Mesendoderm (in vitro differentiated cells): ENCODE data around the gene PTPRD.

ENCODE experiments used
- DNase-seq: peaks from one replicate; pipeline ENCODE4 v3.0.0; 2013
- H2AK5ac ChIP-seq: 2 replicates; pipeline ENCODE4 v1.6.1; 2013; ENCODE audit warnings: low read length, inconsistent platforms
- H2BK120ac ChIP-seq: 2 replicates; pipeline ENCODE4 v1.6.1; 2013; ENCODE audit warnings: low read depth, mild to moderate bottlenecking, low read length, moderate library complexity, mixed read lengths
- H2BK15ac ChIP-seq: replicated peaks from 2 replicates; pipeline ENCODE4 v1.6.1; 2013; ENCODE audit warnings: low read depth, mild to moderate bottlenecking, moderate library complexity
- H2BK5ac ChIP-seq: 2 replicates; pipeline ENCODE4 v1.6.1; 2013; ENCODE audit warnings: low read length, inconsistent platforms
- H3K18ac ChIP-seq: 2 replicates; pipeline ENCODE4 v1.6.1; 2013; ENCODE audit warnings: mild to moderate bottlenecking, low read length, mixed read lengths
- H3K23ac ChIP-seq: one replicate; pipeline ENCODE4 v1.6.1; 2013; ENCODE audit warnings: low read length
- H3K27ac ChIP-seq: 2 replicates; pipeline ENCODE4 v1.5.1; 2013; ENCODE audit warnings: low read depth, mild to moderate bottlenecking, inconsistent platforms, low read length, moderate library complexity
- H3K27me3 ChIP-seq: 2 replicates; pipeline ENCODE4 v1.6.1; 2013; ENCODE audit warnings: low read length, control low read depth, mild to moderate bottlenecking, inconsistent platforms; ENCODE audit not compliant: insufficient read depth, poor library complexity
- H3K36me3 ChIP-seq: 2 replicates; pipeline ENCODE4 v1.6.1; 2013; ENCODE audit warnings: low read length, inconsistent platforms; ENCODE audit not compliant: control insufficient read depth, insufficient read depth
- H3K4ac ChIP-seq: one replicate; pipeline ENCODE4 v1.6.1; 2013; ENCODE audit warnings: low read depth, mild to moderate bottlenecking, low read length, moderate library complexity
- H3K4me1 ChIP-seq: 2 replicates; pipeline ENCODE4 v1.6.1; 2013; ENCODE audit warnings: low read depth, low read length, inconsistent platforms; ENCODE audit not compliant: control insufficient read depth
- H3K4me2 ChIP-seq: 2 replicates; pipeline ENCODE4 v1.6.1; 2013; ENCODE audit warnings: low read length
- H3K4me3 ChIP-seq: 2 replicates; pipeline ENCODE4 v1.5.1; 2013; ENCODE audit warnings: mild to moderate bottlenecking, low read length
- H3K56ac ChIP-seq: one replicate; pipeline ENCODE4 v1.6.1; 2013; ENCODE audit warnings: low read length
- H3K79me1 ChIP-seq: 2 replicates; pipeline ENCODE4 v1.6.1; 2013; ENCODE audit warnings: low read length, inconsistent platforms
- H3K79me2 ChIP-seq: 2 replicates; pipeline ENCODE4 v1.6.1; 2013; ENCODE audit warnings: mild to moderate bottlenecking, low read length; ENCODE audit not compliant: control insufficient read depth, insufficient read depth
- H3K9ac ChIP-seq: 2 replicates; pipeline ENCODE4 v1.6.1; 2013; ENCODE audit warnings: low read length, inconsistent platforms
- H4K5ac ChIP-seq: one replicate; pipeline ENCODE4 v1.6.1; 2013; ENCODE audit warnings: low read length
- H4K8ac ChIP-seq: one replicate; pipeline ENCODE4 v1.6.1; 2013; ENCODE audit warnings: low read depth, mild to moderate bottlenecking, control low read depth, low read length, moderate library complexity
- WGBS: extraction: QIAGEN DNeasy Blood & Tissue Kit; methylation state at CpG from one replicate; pipeline ENCODE4 v1.1.7; 2013; ENCODE audit warnings: low lambda C conversion rate, missing lambda C conversion rate; ENCODE audit not compliant: insufficient coverage; ENCODE audit errors: extremely low coverage; 5-methylcytosine and 5-hydroxymethylcytosine counted together

The PTPRD gene

GRCh38 chr9:8887369-8887768 is 1725.4 kb downstream of the PTPRD start:
- no peak overlapping the region for H3K4ac ChIP-seq
- no CpG with 5 or more reads among the region's 1 CpG for WGBS
- no peak overlapping the region for H4K5ac ChIP-seq
- no peak overlapping the region for H3K18ac ChIP-seq
- no peak for DNase-seq
- H3K79me2 ChIP-seq, result no peaks in the 10 kb centered on the region
- no peaks in the 10 kb centered on the region for H3K4me1 ChIP-seq
- H3K36me3 ChIP-seq, result no peaks in the 10 kb centered on the region
- H3K56ac ChIP-seq, result no peak overlapping the region
- H4K8ac ChIP-seq, result no peak overlapping the region
- no peak overlapping the region for H3K27ac ChIP-seq
- no peak overlapping the region for H2BK5ac ChIP-seq
- no peak overlapping the region for H3K23ac ChIP-seq
- no peak overlapping the region for H3K4me2 ChIP-seq
- H3K27me3 ChIP-seq, result no peaks in the 10 kb centered on the region
- H2BK120ac ChIP-seq, result no peak overlapping the region
- H3K4me3 ChIP-seq, result no peak overlapping the region
- no peak overlapping the region for H2AK5ac ChIP-seq
- no peak overlapping the region for H3K9ac ChIP-seq
- no peaks in the 10 kb centered on the region for H3K79me1 ChIP-seq
- H2BK15ac ChIP-seq, result no peak overlapping the region

- no peak overlapping the region for H2BK15ac ChIP-seq
- no peak overlapping the region for H2BK5ac ChIP-seq
- no peak overlapping the region for H3K9ac ChIP-seq
- H4K5ac ChIP-seq, result no peak overlapping the region
- H3K27ac ChIP-seq, result no peak overlapping the region
- H3K79me1 ChIP-seq, result no peaks in the 10 kb centered on the region
- H3K4me3 ChIP-seq, result no peak overlapping the region
- H2AK5ac ChIP-seq, result no peak overlapping the region
- WGBS, result no CpG with 5 or more reads among the region's 1 CpG
- no peak overlapping the region for H3K56ac ChIP-seq
- no peak overlapping the region for H3K23ac ChIP-seq
- no peak for DNase-seq
- H4K8ac ChIP-seq, result no peak overlapping the region
- no peaks in the 10 kb centered on the region for H3K27me3 ChIP-seq
- no peak overlapping the region for H2BK120ac ChIP-seq
- no peak overlapping the region for H3K18ac ChIP-seq
- H3K4ac ChIP-seq, result no peak overlapping the region
- H3K79me2 ChIP-seq, result no peaks in the 10 kb centered on the region
- H3K4me2 ChIP-seq, result no peak overlapping the region
- no peaks in the 10 kb centered on the region for H3K4me1 ChIP-seq
- no peaks in the 10 kb centered on the region for H3K36me3 ChIP-seq
These were observed 1729.5 kb downstream of the PTPRD start for GRCh38 chr9:8883321-8883720.

- Histone ChIP-seq H3K4me1 (no peaks in the 10 kb centered on the region), H3K9ac (no peak overlapping the region), H3K4ac (no peak overlapping the region), H3K27me3 (no peaks in the 10 kb centered on the region), H2BK15ac (peak overlapping the region; percentile 74), H2BK120ac (no peak overlapping the region), H2BK5ac (no peak overlapping the region), H3K18ac (no peak overlapping the region), H3K36me3 (no peaks in the 10 kb centered on the region), H3K56ac (no peak overlapping the region), H4K5ac (no peak overlapping the region), H3K79me1 (no peaks in the 10 kb centered on the region), H3K23ac (no peak overlapping the region), H3K4me2 (no peak overlapping the region), H2AK5ac (no peak overlapping the region), H3K79me2 (no peaks in the 10 kb centered on the region), H3K4me3 (no peak overlapping the region), H4K8ac (no peak overlapping the region), H3K27ac (no peak overlapping the region)
- WGBS, result no CpG with 5 or more reads among the region's 3 CpGs
- DNase-seq, result no peak
These were observed 1732.7 kb downstream of the PTPRD start for GRCh38 chr9:8880060-8880459.

GRCh38 chr9:8879284-8879683 is 1733.5 kb downstream of the PTPRD start:
- H4K5ac ChIP-seq, result no peak overlapping the region
- no peak overlapping the region for H3K4me3 ChIP-seq
- no peaks in the 10 kb centered on the region for H3K27me3 ChIP-seq
- H3K23ac ChIP-seq, result no peak overlapping the region
- no CpG with 5 or more reads among the region's 2 CpGs for WGBS
- H2BK5ac ChIP-seq, result no peak overlapping the region
- H2AK5ac ChIP-seq, result no peak overlapping the region
- no peak for DNase-seq
- no peak overlapping the region for H2BK120ac ChIP-seq
- no peak overlapping the region for H4K8ac ChIP-seq
- H3K4me1 ChIP-seq, result peaks cover under 1% of the 10 kb centered on the region
- H3K18ac ChIP-seq, result no peak overlapping the region
- H3K56ac ChIP-seq, result no peak overlapping the region
- no peak overlapping the region for H3K4me2 ChIP-seq
- H3K36me3 ChIP-seq, result no peaks in the 10 kb centered on the region
- H3K9ac ChIP-seq, result no peak overlapping the region
- no peaks in the 10 kb centered on the region for H3K79me1 ChIP-seq
- H3K79me2 ChIP-seq, result no peaks in the 10 kb centered on the region
- H3K27ac ChIP-seq, result no peak overlapping the region
- H2BK15ac ChIP-seq, result peak overlapping the region; percentile 92
- no peak overlapping the region for H3K4ac ChIP-seq

GRCh38 chr9:8877753-8878494 is 1734.9 kb downstream of the PTPRD start:
- peak overlapping the region; percentile 14 for H3K18ac ChIP-seq
- no peak overlapping the region for H3K4ac ChIP-seq

GRCh38 chr9:8876303-8876702 is 1736.5 kb downstream of the PTPRD start:
- no peak overlapping the region for H3K4me2 ChIP-seq
- H3K56ac ChIP-seq, result no peak overlapping the region
- no peak overlapping the region for H2BK120ac ChIP-seq
- H3K27me3 ChIP-seq, result no peaks in the 10 kb centered on the region
- no peaks in the 10 kb centered on the region for H3K79me1 ChIP-seq
- H3K79me2 ChIP-seq, result no peaks in the 10 kb centered on the region
- DNase-seq, result peak; percentile 54
- no peak overlapping the region for H3K18ac ChIP-seq
- H4K5ac ChIP-seq, result no peak overlapping the region
- H3K23ac ChIP-seq, result no peak overlapping the region
- H3K4ac ChIP-seq, result no peak overlapping the region
- no peak overlapping the region for H2BK5ac ChIP-seq
- no peaks in the 10 kb centered on the region for H3K36me3 ChIP-seq
- peaks cover 6% of the 10 kb centered on the region for H3K4me1 ChIP-seq
- H4K8ac ChIP-seq, result no peak overlapping the region
- no peak overlapping the region for H2BK15ac ChIP-seq
- H3K27ac ChIP-seq, result no peak overlapping the region
- H3K4me3 ChIP-seq, result no peak overlapping the region
- H2AK5ac ChIP-seq, result no peak overlapping the region
- no CpG with 5 or more reads among the region's 2 CpGs for WGBS
- no peak overlapping the region for H3K9ac ChIP-seq

More at GRCh38 chr9:8877753-8878494, 1734.9 kb downstream of the PTPRD start:
- no peak overlapping the region for H4K5ac ChIP-seq
- H3K23ac ChIP-seq, result no peak overlapping the region
- H3K36me3 ChIP-seq, result no peaks in the 10 kb centered on the region
- H3K79me1 ChIP-seq, result no peaks in the 10 kb centered on the region
- no peak overlapping the region for H3K4me2 ChIP-seq
- no CpG with 5 or more reads among the region's 3 CpGs for WGBS
- H2AK5ac ChIP-seq, result no peak overlapping the region
- H2BK15ac ChIP-seq, result peak overlapping the region; percentile 92
- H3K56ac ChIP-seq, result no peak overlapping the region
- no peak overlapping the region for H3K4me3 ChIP-seq
- H3K27ac ChIP-seq, result no peak overlapping the region
- no peaks in the 10 kb centered on the region for H3K27me3 ChIP-seq
- DNase-seq, result no peak
- no peaks in the 10 kb centered on the region for H3K79me2 ChIP-seq
- no peak overlapping the region for H2BK5ac ChIP-seq
- no peak overlapping the region for H4K8ac ChIP-seq
- no peak overlapping the region for H2BK120ac ChIP-seq
- H3K4me1 ChIP-seq, result peaks cover 2% of the 10 kb centered on the region
- no peak overlapping the region for H3K9ac ChIP-seq
